ENCODE measurements around the gene PLEKHN1.

- no peak for TF ChIP-seq SP2 (tag by site-specific recombination; IDR thresholded peaks at IDR 0.05)
- no peak for TF ChIP-seq CTCF (tag by site-specific recombination; IDR thresholded peaks at IDR 0.05)
- TF ChIP-seq YY1 (tag by site-specific recombination; IDR thresholded peaks at IDR 0.05): no peak
- TF ChIP-seq ZNF561 (tag by site-specific recombination; IDR thresholded peaks at IDR 0.05; ENCODE audit: borderline replicate concordance): no peak
- no peak for TF ChIP-seq ZNF114 (tag by site-specific recombination; IDR thresholded peaks at IDR 0.05)
- TF ChIP-seq, protein P1, sequence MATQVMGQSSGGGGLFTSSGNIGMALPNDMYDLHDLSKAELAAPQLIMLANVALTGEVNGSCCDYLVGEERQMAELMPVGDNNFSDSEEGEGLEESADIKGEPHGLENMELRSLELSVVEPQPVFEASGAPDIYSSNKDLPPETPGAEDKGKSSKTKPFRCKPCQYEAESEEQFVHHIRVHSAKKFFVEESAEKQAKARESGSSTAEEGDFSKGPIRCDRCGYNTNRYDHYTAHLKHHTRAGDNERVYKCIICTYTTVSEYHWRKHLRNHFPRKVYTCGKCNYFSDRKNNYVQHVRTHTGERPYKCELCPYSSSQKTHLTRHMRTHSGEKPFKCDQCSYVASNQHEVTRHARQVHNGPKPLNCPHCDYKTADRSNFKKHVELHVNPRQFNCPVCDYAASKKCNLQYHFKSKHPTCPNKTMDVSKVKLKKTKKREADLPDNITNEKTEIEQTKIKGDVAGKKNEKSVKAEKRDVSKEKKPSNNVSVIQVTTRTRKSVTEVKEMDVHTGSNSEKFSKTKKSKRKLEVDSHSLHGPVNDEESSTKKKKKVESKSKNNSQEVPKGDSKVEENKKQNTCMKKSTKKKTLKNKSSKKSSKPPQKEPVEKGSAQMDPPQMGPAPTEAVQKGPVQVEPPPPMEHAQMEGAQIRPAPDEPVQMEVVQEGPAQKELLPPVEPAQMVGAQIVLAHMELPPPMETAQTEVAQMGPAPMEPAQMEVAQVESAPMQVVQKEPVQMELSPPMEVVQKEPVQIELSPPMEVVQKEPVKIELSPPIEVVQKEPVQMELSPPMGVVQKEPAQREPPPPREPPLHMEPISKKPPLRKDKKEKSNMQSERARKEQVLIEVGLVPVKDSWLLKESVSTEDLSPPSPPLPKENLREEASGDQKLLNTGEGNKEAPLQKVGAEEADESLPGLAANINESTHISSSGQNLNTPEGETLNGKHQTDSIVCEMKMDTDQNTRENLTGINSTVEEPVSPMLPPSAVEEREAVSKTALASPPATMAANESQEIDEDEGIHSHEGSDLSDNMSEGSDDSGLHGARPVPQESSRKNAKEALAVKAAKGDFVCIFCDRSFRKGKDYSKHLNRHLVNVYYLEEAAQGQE (tag by site-specific recombination; IDR thresholded peaks at IDR 0.05): no peak
- no peak for TF ChIP-seq ZBTB8A (tag by site-specific recombination; IDR thresholded peaks at IDR 0.05)
- TF ChIP-seq HOXA7 (CRISPR knock-in tag; IDR thresholded peaks at IDR 0.05; ENCODE audit: borderline replicate concordance): no peak
- no peak for TF ChIP-seq ZSCAN23 (tag by site-specific recombination; IDR thresholded peaks at IDR 0.05)
- no peak for TF ChIP-seq SALL2 (tag by site-specific recombination; IDR thresholded peaks at IDR 0.05; ENCODE audit: borderline replicate concordance)
Observed at GRCh38 chr1:985126-985525, 18.8 kb downstream of the PLEKHN1 start.

Measured in HEK293 (cell line).